ENCODE results near the gene FGR.

The FGR gene

GRCh38 chr1:27600498-27601175 lies 34.3 kb downstream of the FGR start:
- DNase-seq = no peak

DNA sequence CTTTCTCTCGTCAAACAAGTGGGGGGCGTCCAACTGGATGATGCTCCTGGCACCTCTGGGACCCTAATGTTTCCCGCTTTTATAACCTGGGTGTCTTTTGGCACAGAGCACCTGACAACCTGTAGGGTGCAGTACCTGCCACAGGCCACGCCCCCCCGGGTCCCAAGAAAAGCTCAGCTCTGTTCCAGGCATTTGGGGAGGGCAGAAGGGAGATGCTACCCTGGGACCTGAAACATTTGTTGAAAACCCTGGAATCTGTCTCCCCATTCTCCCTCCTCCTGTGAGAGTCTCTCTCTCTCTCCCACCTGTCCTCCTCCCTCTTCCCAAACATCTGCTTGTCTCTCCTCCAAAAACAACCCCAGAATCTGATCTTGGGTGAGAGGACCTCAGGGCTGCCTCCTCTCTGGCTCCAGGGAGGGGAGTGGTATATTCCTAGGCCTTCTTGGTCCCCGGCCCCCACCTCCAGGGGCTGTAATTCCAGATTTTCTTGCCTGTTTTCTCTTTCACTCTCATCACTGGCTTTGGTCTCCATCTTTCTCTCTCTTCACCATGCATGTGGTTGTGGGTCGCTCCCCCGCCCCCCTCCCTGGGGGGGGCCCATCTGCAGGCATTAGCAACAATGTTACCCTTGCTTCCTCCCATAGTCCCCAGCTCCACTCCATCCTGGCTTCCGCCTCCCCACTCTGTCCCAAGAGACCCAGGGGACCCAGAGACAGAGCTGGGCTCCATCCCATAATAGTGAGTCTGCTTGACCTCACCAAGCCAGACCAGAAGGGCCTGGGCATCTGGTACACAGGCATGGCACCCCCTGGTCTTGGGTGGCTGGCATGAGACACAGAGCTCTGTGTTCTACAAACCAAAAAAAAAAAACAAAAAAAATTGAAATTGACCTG lies 35.1 kb downstream of the FGR start:
- DNase-seq = no peak

DNA sequence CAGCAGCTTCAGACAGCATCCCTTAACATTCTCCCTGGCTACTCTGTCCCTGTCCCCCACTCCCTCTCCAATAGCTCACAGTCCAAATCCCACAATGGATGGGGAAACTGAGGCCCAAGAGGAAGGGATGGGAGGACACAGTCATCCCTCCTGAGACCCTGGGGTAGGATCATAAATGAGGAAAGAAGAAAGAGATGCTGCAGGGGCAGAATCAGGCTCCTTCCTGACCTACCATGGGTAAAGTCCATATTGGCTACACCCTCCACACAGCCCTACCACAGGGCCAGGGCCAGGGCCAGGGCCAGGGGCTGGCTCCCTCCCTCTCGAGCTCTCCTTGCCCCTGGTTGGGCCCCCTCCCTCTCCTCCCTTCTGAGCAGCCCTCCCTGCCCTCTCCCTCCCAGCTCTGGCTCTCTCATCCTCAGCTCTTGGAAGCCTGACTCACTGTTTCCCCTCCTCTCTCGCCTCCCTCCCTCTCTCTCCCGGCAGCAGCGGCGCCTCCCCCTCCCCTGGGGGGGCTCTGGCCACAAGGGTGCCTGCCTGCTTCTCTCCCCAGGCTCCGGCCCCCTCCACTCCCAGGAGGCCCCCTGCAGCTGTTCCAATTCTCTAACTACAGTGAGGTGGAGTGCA lies 36.0 kb downstream of the FGR start:
- peak; percentile 62 to 65 for DNase-seq

GRCh38 chr1:27598295-27598687 lies 36.7 kb downstream of the FGR start:
- DNase-seq = no peak

GRCh38 chr1:27597516-27598294 lies 37.3 kb downstream of the FGR start:
- DNase-seq = no peak

DNA sequence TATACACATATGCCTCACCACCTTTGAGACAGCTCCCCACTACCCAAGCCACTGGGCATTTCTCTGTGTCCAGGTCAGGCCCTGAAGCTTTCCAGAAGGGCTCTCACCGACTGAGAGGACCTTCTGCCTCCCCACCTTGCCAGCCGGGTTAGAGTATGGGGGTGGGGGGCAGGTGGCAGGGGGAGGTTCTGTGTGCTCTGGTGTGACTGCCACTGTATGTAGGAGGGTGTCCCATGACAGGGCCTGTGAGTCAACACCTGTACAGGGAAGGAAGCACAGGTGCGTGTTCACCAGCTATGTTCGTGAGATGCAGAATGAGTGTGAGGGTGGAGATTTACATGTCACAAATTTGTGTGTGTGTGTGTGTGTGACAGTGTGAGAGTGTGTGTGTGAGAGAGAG lies 38.0 kb downstream of the FGR start:
- DNase-seq = no peak

GRCh38 chr1:27596261-27596660 lies 38.7 kb downstream of the FGR start:
- DNase-seq = no peak

DNA sequence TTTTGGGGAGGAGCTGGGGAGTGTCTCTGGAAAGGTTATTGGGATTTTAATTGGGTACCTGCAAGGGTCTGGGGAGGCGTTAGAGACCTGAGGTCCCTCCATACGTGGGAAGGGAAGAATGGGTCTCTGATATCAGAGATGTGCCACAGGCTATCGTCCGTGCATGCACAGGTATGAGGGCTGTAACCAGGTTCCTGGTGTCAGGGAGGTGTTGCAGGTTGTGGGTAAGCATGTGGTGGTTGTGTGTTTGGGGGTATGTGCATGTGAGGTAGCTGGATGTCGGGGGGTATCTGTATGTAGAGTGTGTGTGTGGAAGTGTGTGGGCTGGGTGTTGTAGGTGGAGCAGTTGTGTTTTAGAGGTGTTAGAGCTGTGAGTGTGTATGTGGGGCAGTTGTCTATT lies 39.4 kb downstream of the FGR start:
- DNase-seq = no peak

GRCh38 chr1:27594564-27595510 lies 40.1 kb downstream of the FGR start:
- no peak for DNase-seq

- DNase-seq = no peak
Measured at GRCh38 chr1:27593678-27594563, 41.1 kb downstream of the FGR start.

GRCh38 chr1:27592931-27593677 lies 41.9 kb downstream of the FGR start:
- DNase-seq = no peak

DNA sequence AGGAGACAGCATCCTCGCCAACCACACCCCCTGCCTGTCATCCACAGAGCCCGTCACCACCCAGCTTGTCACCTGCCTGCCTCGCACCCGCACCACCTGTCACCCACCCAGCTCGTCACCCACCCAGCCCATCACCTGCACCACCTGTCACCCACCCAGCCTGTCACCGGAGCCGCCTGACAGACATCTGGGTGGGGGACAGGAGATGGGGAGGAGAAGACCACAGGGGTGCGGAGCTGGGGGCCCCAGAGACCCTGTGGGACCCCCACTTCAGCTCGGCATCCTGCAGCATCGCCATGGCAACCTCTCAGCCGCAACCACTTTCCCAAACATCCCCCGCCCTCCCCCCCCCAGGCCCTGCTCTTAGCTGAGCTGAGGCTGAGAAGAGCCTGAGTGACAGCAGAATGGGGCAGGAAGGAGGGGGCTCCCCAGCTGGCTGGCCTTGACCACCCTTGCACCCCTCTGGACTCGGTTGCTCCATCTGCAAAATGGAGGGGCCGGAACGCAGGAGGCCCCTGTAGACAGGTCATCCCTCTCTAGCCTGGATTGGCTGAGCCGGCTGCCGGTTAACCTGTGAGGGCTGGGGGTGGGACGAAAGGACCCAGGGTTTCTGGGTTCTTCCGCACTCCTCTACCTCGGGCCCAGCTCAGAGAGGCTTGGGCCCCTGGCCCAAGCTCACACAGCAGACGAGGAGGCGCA lies 42.6 kb downstream of the FGR start:
- no peak for DNase-seq

DNA sequence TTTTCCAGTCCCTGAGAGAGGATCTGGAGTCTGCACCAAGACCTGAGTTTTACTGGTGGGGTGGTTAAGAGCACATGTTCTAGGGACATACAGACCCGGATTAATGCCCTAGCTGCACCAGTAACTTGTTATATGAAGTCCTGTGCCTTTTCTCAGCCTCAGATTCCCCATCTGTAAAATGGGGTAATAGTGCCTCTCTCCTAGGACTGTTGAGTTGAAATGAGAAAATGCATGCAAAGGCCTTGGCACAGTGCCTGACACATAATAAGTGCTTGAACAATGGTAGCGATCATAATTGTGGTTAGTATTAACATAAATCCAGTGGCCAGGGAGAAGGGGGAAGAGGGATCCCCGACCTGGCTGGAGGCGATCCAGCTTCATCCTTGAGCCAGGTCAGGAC lies 43.4 kb downstream of the FGR start:
- DNase-seq = no peak

DNA sequence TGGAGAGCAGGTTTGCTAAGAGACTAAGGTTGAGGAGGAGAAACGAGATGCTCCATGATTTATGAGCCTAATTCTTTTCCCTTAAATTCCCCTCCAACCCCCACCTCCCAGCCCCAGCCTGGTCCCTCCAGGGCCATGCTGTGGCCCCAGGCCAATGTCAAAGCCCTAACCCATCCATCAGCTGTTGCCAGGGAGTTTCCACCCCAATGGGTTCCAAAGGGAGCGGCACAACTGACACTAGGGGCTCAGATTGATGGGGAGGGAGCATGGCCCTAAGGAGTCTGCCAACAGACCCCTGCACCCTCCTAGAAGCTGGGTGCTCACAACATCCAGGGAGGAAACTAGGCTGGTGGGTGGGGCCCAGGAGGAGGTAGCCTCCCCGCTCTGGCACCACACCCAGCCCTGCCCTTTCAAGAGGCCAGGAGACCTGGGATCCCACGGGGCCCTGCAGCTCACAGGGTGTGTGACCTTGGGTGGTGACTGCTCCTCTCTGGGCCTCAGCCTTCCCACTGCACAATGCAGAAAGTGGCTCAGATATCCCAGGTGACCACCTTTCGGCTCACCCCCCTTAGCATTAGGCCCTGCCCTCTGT lies 44.0 kb downstream of the FGR start:
- DNase-seq = no peak

- DNase-seq = no peak
Measured at GRCh38 chr1:27589841-27590426, 45.1 kb downstream of the FGR start.

DNA sequence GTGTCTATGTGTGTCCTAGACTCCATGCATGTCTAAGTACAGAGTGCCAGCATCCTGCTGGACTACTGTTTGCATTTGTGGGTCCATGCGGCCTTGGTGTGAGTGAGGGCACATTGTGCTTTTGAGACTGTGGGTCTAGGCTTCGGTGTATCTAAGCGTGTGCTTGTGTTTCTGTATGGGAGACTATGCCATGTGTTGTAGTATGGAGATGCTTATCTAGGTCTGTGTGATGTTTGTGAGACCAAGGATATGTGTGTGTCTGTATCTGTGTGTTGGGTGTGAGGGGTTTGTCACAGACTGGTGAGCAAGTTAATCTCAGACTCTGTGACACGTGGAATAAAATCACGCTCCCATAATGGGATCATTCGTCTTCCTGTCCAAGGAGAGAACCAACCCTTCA lies 45.5 kb downstream of the FGR start:
- DNase-seq = no peak

GRCh38 chr1:27588256-27589232 lies 46.4 kb downstream of the FGR start:
- DNase-seq = no peak

All from activated CD4-positive, alpha-beta T cell treated with anti-CD3 and anti-CD28 coated beads for 4 hours (primary cell).